Heart right ventricle (tissue), 16 donors: Measurements from ENCODE around the gene CD22. TPM values are rescaled to one million over a fixed set of nuclear protein-coding genes. Genes with fewer than 3 reads are reported as not detected.
A peak's percentile ranks its signal among the peaks of the same experiment; 100 is the strongest.

Experiments used
- ATAC-seq, 8 donors: fragments of 200-7000 bp; cut with Tn5 transposase; one replicate each; pipeline ENCODE4 v1.9.1; 2020; ENCODE audit warnings: mild to moderate bottlenecking in 8 of 8, moderate library complexity in 8 of 8, moderate number of reproducible peaks in 1 of 8
- DNase-seq, 2 donors: peaks; one replicate each; pipeline ENCODE4 v3.0.0-alpha.2; 2020
- H3K27ac ChIP-seq, 10 donors: fragments of 200-600 bp; sonication (generic) in 2 of 10; one replicate each; pipeline versions ENCODE4 v1.5.0 to v1.8.0; 2020 to 2022; ENCODE audit warnings: mild to moderate bottlenecking in 3 of 10
- H3K27me3 ChIP-seq, 7 donors: fragments of 200-600 bp; one replicate each; pipeline ENCODE4 v1.8.0; 2021 to 2022; ENCODE audit warnings: mild to moderate bottlenecking in 2 of 7
- H3K36me3 ChIP-seq, 9 donors: fragments of 200-600 bp; sonication (generic) in 1 of 9; one replicate each; pipeline versions ENCODE4 v1.5.0 to v1.8.0; 2020 to 2022; ENCODE audit warnings: mild to moderate bottlenecking in 2 of 9
- H3K4me1 ChIP-seq, 9 donors: fragments of 200-600 bp; sonication (generic) in 1 of 9; one replicate each; pipeline versions ENCODE4 v1.5.0 to v1.8.0; 2020 to 2022; ENCODE audit warnings: mild to moderate bottlenecking in 4 of 9
- H3K4me3 ChIP-seq, 10 donors: fragments of 200-600 bp; sonication (generic) in 2 of 10; one replicate each; pipeline versions ENCODE4 v1.5.0 to v1.8.0; 2020 to 2022; ENCODE audit warnings: mild to moderate bottlenecking in 7 of 10, moderate library complexity in 2 of 10
- H3K9me3 ChIP-seq, 11 donors: fragments of 200-600 bp in 10 of 11; sonication (generic) in 2 of 11; one replicate each; pipeline versions ENCODE4 v1.5.0 to v1.8.0; 2013 to 2022; ENCODE audit warnings: mild to moderate bottlenecking in 2 of 11, control low read depth in 1 of 11, moderate library complexity in 1 of 11
- WGBS, 2 donors: extraction: QIAGEN DNeasy Blood & Tissue Kit; methylation state at CpG; one replicate each; pipeline ENCODE4 v1.1.7; 2013; ENCODE audit warnings: inconsistent platforms in 1 of 2; 5-methylcytosine and 5-hydroxymethylcytosine counted together
- intact Hi-C, 10 donors: fragments of 100-400 bp; cut with DNase I; formaldehyde crosslinking; loops; one replicate each; pipeline versions ENCODE4 v1.11.1 to v1.14.2; 2022
- polyA plus RNA-seq, 2 donors: library from polyadenylated mRNA; stranded (reverse); fragments of 200-250 nt; gene quantifications; one replicate each; pipeline ENCODE4 v1.2.3, GENCODE V29; 2013
- total RNA-seq, 10 donors: library from RNA; stranded (reverse); fragmentation: NEBNext Ultra II Directional in 3 of 10; extraction: Animal tissue kit (Norgen Biotek cat#: 25700) in 3 of 10; gene quantifications; one replicate each; pipeline versions ENCODE4 v1.2.1 to v1.2.4, GENCODE V29; 2021 to 2023
- TF ChIP-seq, protein P1 (sequence below), 9 donors: fragments of 200-600 bp; sonication (generic) in 2 of 9; IDR thresholded peaks; one replicate each; pipeline versions ENCODE4 v1.5.0 to v1.8.0; 2021 to 2022; ENCODE audit warnings: antibody characterized with exemption in 9 of 9, mild to moderate bottlenecking in 5 of 9, moderate library complexity in 1 of 9
- donor health status: Arrhythmogenic right ventricular cardiomyopathy.
- donor health status: ischemic (EF 13 %, LVEDD 7.1; RV severe dilation, severe dysfunction).
- donor health status: healthy with polysubstance abuse.
- donor health status: DM: no; HTN: yes; CAD: no.
- donor health status: DM: no; HTN: no; CAD: no.
- donor health status: ischemic (EF 25% LVEDD 6.9; RV normal size, moderate dysfunction).
- donor health status: ischemic (EF 25% LVEDD 5.7; RV mildly dilated, moderate dysfunction).
- donor health status: healthy.
- donor health status: DM: yes; HTN: yes; CAD: no.
- donor health status: Ischemic cardiomyopathy.
- donor health status: ischemic (EF 35%, LVEDD 5.7; RV mildly dilated, moderate dysfunction).
- donor health status: nonischemic (EF 11% LVEDD 7.7; RV severe dilation, severe dysfunction).
- donor health status: DM: yes; HTN: yes; CAD: no.
- donor health status: PGD.
- donor health status: ischemic (EF 29% LVEDD 5.4; RV normal size, mild dysfunction).
- donor health status: nonischemic (EF 23%, LVEDD 6.1; RV moderate dilation, normal function).

Gene CD22
- total and polyA plus RNA-seq, 12 donors = 0.07 to 1.6 (median 0.38) TPM; not detected in 2

DNA sequence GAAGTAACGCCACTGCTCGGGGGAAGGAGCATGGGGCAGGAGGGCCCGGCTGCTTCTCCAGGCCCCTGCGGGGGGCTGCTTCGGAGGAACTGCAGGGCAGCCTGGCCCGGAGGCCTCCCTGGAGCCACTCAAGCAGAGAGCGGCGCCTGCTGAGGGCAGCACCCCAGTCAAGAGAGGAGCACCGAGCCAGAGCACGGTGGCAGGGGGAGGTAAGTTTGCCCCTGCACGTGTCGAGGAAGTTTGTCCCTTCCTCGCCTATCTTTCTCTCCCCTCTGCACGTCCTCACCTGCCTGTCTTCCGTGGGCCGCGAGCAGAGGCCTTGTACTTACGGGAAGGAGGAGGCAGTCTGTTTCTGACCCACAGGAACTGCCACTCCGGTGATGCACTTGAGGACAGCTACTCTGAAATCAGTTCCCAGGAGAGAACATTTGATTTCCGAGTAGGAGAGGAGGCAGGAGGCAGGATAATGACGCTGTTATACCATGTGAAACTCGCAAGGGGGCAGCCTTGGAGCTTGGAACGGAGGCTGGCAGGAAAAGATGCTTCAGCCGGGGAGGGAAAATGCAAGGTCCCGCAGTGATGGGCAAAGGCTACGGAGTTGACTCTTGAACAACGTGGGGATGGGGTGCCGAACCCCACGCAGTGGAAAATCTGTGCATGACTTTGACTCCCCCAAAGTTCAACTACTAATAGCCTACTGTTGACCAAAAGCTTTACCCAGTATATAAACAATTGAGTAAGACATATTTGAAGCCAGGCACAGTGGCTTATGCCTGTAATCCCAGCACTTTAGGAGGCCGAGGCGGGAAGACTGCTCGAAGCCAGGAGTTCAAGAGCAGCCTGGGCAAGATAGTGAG, 23.7 kb downstream of the CD22 start:
- H3K27ac ChIP-seq = peak overlapping the region in 1 of 10 donors; percentile 10
- peaks cover 0 to 25% (median 0%) of the 10 kb centered on the region in 9 donors for H3K4me1 ChIP-seq
- peak; percentile 44 to 83 (median 66) for ATAC-seq
- H3K27me3 ChIP-seq = peaks cover 0 to 26% (median 10%) of the 10 kb centered on the region in 7 donors
- intact Hi-C loops = loop anchor here (1.0 to 10.0 kb wide), 11 partner anchors 115 to 144 kb away; partner anchors contain the start of gene KRTDAP (in 2 of the 10)
- no peak overlapping the region for H3K4me3 ChIP-seq
- 30% methylated on average over 32 of the region's 32 CpGs for WGBS, 2 donors
- peak; percentile 50 to 73 for DNase-seq
- H3K9me3 ChIP-seq = no peaks in the 10 kb centered on the region
- TF ChIP-seq, protein P1, sequence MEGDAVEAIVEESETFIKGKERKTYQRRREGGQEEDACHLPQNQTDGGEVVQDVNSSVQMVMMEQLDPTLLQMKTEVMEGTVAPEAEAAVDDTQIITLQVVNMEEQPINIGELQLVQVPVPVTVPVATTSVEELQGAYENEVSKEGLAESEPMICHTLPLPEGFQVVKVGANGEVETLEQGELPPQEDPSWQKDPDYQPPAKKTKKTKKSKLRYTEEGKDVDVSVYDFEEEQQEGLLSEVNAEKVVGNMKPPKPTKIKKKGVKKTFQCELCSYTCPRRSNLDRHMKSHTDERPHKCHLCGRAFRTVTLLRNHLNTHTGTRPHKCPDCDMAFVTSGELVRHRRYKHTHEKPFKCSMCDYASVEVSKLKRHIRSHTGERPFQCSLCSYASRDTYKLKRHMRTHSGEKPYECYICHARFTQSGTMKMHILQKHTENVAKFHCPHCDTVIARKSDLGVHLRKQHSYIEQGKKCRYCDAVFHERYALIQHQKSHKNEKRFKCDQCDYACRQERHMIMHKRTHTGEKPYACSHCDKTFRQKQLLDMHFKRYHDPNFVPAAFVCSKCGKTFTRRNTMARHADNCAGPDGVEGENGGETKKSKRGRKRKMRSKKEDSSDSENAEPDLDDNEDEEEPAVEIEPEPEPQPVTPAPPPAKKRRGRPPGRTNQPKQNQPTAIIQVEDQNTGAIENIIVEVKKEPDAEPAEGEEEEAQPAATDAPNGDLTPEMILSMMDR (IDR thresholded peaks at IDR 0.05) = peak; percentile 66 to 84 (median 78)
- H3K36me3 ChIP-seq = no peaks in the 10 kb centered on the region

DNA sequence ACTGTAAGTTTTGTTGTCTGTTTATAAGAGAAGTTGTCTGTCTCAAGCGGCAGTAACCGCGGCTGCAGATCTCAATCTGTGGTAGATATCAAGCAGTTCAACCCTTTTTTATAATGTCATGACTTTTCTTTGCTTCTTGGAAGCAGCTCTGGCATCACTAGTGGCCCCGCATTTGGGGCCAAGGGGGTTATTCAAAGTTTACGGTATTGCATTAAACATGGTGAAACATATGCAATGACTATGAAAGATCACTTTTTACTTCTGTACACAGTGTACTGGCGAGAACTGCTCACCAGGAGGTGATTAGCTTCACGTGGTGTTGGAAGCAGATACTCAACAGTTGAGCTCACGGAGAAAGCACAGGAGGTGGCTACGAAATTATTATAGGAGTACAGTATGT, 24.6 kb downstream of the CD22 start:
- ATAC-seq = no peak
- no peak overlapping the region for H3K4me3 ChIP-seq

DNA sequence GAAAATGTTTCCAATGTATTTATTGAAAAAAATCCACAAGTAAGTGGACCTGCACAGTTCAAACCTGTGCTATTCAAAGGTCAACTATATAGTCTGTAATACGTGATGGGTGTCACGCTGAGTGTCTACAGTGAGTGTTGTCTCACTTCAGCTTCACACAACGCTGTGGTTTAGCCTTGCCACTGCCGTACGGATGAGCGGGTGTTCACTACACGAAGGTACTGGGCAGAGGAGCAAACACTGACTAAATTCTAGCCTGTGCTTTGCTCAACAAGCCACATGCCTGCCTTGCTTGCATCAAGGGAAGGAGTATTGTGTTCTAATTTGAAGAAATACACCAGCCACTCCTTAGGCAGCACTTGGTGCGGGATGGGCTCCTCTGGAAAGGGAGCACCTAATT, 25.9 kb downstream of the CD22 start:
- Histone ChIP-seq H3K9me3 (no peaks in the 10 kb centered on the region), H3K36me3 (no peaks in the 10 kb centered on the region), H3K4me3 (no peak overlapping the region), H3K27me3 (peaks cover 0 to 12% (median 6%) of the 10 kb centered on the region in 7 donors), H3K27ac (no peak overlapping the region), H3K4me1 (peaks cover 0 to 27% (median 6%) of the 10 kb centered on the region in 9 donors)
- WGBS, 2 donors = 89 to 93% methylated on average over 8 of the region's 8 CpGs
- no peak for ATAC-seq
- intact Hi-C loops = loop anchor here in 3 of 10 donors (5.0 to 10.0 kb wide), 4 partner anchors 112 to 140 kb away; partner anchors contain the start of gene KRTDAP (in 2 of the 3)
- no peak for DNase-seq
- TF ChIP-seq, protein P1 (IDR thresholded peaks at IDR 0.05) = no peak

More for the DNA sequence above, 24.6 kb downstream of the CD22 start:
- Histone ChIP-seq H3K4me1 (peaks cover 0 to 27% (median 6%) of the 10 kb centered on the region in 9 donors), H3K9me3 (no peaks in the 10 kb centered on the region), H3K36me3 (no peaks in the 10 kb centered on the region), H3K27me3 (peaks cover 0 to 22% (median 10%) of the 10 kb centered on the region in 7 donors), H3K27ac (no peak overlapping the region)
- WGBS, 2 donors = 82 to 85% methylated on average over 9 of the region's 9 CpGs
- no peak for DNase-seq
- intact Hi-C loops = loop anchor here (1.0 to 10.0 kb wide), 10 partner anchors 114 to 143 kb away; partner anchors contain the start of gene KRTDAP (in 2 of the 10)
- TF ChIP-seq, protein P1 (IDR thresholded peaks at IDR 0.05) = no peak

DNA sequence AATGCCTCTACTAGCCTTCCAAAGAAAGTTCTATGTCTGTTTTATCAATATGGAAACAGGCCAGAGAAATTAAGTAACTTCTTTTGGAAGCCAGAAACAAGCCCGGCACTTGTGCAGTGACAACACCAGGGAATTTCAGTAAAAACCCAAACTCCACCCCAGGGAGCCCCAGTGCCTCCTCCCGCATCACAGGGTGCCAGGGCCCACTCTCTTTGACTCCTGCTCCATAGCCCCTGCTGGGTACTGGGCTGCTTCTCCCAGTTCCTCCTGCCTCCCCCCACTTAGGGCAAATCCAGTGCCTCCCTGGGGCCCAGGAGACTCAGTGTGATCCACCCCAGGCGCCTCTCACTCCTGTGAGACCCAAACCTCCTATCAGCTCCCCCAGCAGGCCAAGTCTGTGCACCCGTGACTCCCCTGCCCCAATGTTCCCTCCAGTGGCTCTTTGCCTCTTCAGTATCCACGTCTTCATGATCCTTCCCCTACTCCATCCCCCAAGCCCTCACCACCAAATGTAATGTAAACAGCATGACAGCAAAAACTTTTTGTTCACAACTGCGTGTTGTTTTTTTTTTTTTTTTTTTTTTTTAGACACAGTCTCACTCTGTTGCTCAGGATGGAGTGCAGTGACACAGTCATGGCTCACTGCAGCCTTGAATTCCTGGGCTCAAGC, 26.9 kb downstream of the CD22 start:
- H3K36me3 ChIP-seq = no peaks in the 10 kb centered on the region
- peaks cover 0 to 27% (median 6%) of the 10 kb centered on the region in 9 donors for H3K4me1 ChIP-seq
- H3K27me3 ChIP-seq = peaks cover 0 to 8% (median 4%) of the 10 kb centered on the region in 7 donors
- no peaks in the 10 kb centered on the region for H3K9me3 ChIP-seq
- intact Hi-C loops = loop anchor here in 2 of 10 donors (2.0 to 10.0 kb wide), 2 partner anchors 109 to 139 kb away; partner anchors contain the start of gene KRTDAP (in 1 of the 2)
- TF ChIP-seq, protein P1 (IDR thresholded peaks at IDR 0.05) = no peak
- ATAC-seq = peak in 1 of 8 donors; percentile 36
- DNase-seq = no peak
- no peak overlapping the region for H3K4me3 ChIP-seq
- 59 to 60% methylated on average over 6 of the region's 6 CpGs for WGBS, 2 donors
- H3K27ac ChIP-seq = no peak overlapping the region
